DND-41 (cell line): Measurements from ENCODE around the gene NDC80.

ENCODE experiments used
- ATAC-seq: fragments of 200-7000 bp; cut with Tn5 transposase; 3 replicates; pipeline ENCODE4 v1.9.1; 2021; ENCODE audit warnings: low read depth; ENCODE audit not compliant: insufficient read depth
- DNase-seq: peaks from one replicate; pipeline ENCODE4 v3.0.0-alpha.2; 2020
- H2AFZ ChIP-seq: 2 replicates; pipeline ENCODE4 v1.6.0; 2012; ENCODE audit warnings: low read depth, low read length
- H3K27ac ChIP-seq: 2 replicates; pipeline ENCODE4 v1.5.1; 2012; ENCODE audit warnings: low read length, inconsistent platforms
- H3K27me3 ChIP-seq: fragments of 200-600 bp; sonication (generic); 2 replicates; pipeline ENCODE4 v1.6.0; 2012; ENCODE audit warnings: low read length, mild to moderate bottlenecking, inconsistent platforms; ENCODE audit not compliant: insufficient read depth, poor library complexity
- H3K36me3 ChIP-seq: 2 replicates; pipeline ENCODE4 v1.5.1; 2012; ENCODE audit warnings: low read length, inconsistent platforms; ENCODE audit not compliant: insufficient read depth
- H3K4me1 ChIP-seq: 2 replicates; pipeline ENCODE4 v1.5.1; 2012; ENCODE audit warnings: mild to moderate bottlenecking, low read length; ENCODE audit not compliant: insufficient read depth
- H3K4me2 ChIP-seq: 2 replicates; pipeline ENCODE4 v1.6.0; 2012; ENCODE audit warnings: mild to moderate bottlenecking, moderate library complexity, low read length, inconsistent platforms; ENCODE audit not compliant: insufficient read depth
- H3K4me3 ChIP-seq, 2 experiments: fragments of 200-600 bp in 1 of 2; shearing (Covaris generic) in 1 of 2; 2 replicates each; pipeline ENCODE4 v1.5.1; 2012 to 2016; ENCODE audit warnings: inconsistent platforms in 2 of 2, low read length in 2 of 2, mild to moderate bottlenecking in 2 of 2, low read depth in 1 of 2, moderate library complexity in 1 of 2
- H3K79me2 ChIP-seq: 2 replicates; pipeline ENCODE4 v1.6.0; 2012; ENCODE audit warnings: low read length, inconsistent platforms; ENCODE audit not compliant: insufficient read depth
- H3K9ac ChIP-seq: 2 replicates; pipeline ENCODE4 v1.6.0; 2012; ENCODE audit warnings: low read depth, mild to moderate bottlenecking, inconsistent platforms, low read length, moderate library complexity
- H3K9me3 ChIP-seq: 2 replicates; pipeline ENCODE4 v1.5.1; 2012; ENCODE audit warnings: low read length, moderate library complexity, mild to moderate bottlenecking, inconsistent platforms; ENCODE audit not compliant: insufficient read depth, severe bottlenecking
- H4K20me1 ChIP-seq: 2 replicates; pipeline ENCODE4 v1.6.0; 2012; ENCODE audit warnings: low read length; ENCODE audit not compliant: insufficient read depth
- EZH2 ChIP-seq: IDR thresholded peaks from 3 replicates; pipeline ENCODE4 v1.6.1; 2012; ENCODE audit warnings: borderline replicate concordance, low read depth, mild to moderate bottlenecking, moderate library complexity, low read length, inconsistent platforms; ENCODE audit not compliant: severe bottlenecking
- TF ChIP-seq, protein P1 (sequence below): IDR thresholded peaks from 2 replicates; pipeline ENCODE4 v1.5.1; 2012; ENCODE audit warnings: borderline replicate concordance, low read length, moderate library complexity, mild to moderate bottlenecking; ENCODE audit not compliant: poor library complexity, severe bottlenecking; ENCODE audit errors: extremely low read depth

NDC80 gene

GRCh38 chr18:2551425-2551824 is 19.9 kb upstream of the NDC80 start:
- Histone ChIP-seq H3K36me3 (peaks cover 12% of the 10 kb centered on the region), H4K20me1 (no peaks in the 10 kb centered on the region), H3K27ac (no peak overlapping the region), H3K9me3 (no peaks in the 10 kb centered on the region), H3K4me2 (no peak overlapping the region), H3K27me3 (no peaks in the 10 kb centered on the region), H3K4me1 (no peaks in the 10 kb centered on the region), H3K9ac (no peak overlapping the region), H3K79me2 (no peaks in the 10 kb centered on the region), H3K4me3 (no peak overlapping the region), H2AFZ (no peak overlapping the region)
- DNase-seq (no peak), ATAC-seq (no peak)
- no peak for TF ChIP-seq EZH2
- TF ChIP-seq, protein P1, sequence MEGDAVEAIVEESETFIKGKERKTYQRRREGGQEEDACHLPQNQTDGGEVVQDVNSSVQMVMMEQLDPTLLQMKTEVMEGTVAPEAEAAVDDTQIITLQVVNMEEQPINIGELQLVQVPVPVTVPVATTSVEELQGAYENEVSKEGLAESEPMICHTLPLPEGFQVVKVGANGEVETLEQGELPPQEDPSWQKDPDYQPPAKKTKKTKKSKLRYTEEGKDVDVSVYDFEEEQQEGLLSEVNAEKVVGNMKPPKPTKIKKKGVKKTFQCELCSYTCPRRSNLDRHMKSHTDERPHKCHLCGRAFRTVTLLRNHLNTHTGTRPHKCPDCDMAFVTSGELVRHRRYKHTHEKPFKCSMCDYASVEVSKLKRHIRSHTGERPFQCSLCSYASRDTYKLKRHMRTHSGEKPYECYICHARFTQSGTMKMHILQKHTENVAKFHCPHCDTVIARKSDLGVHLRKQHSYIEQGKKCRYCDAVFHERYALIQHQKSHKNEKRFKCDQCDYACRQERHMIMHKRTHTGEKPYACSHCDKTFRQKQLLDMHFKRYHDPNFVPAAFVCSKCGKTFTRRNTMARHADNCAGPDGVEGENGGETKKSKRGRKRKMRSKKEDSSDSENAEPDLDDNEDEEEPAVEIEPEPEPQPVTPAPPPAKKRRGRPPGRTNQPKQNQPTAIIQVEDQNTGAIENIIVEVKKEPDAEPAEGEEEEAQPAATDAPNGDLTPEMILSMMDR, result no peak

DNA sequence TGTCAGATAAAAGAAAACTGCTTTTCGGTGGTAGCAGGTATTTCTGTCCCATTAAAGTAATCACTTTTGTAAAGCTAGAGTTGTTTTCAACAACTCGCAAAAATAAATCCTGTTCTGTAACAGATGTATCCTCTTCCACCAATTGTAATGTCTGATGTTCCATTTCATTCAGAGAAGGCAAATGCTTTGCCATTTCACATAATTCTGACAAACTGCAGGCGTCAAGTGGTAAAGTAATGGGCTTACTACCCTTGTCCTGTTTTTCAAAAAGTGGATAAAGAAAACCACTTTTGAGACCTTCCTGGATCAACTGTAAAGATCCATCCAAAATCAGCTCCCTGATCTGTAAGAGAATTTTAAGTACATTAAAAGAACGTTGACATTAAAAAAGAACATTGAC is 16.7 kb upstream of the NDC80 start:
- H3K27ac ChIP-seq, result no peak overlapping the region
- DNase-seq, result no peak
- no peaks in the 10 kb centered on the region for H3K9me3 ChIP-seq
- no peak overlapping the region for H3K4me2 ChIP-seq
- ATAC-seq, result no peak
- no peak overlapping the region for H3K9ac ChIP-seq
- H3K27me3 ChIP-seq, result no peaks in the 10 kb centered on the region
- H2AFZ ChIP-seq, result no peak overlapping the region
- TF ChIP-seq, protein P1, result no peak
- TF ChIP-seq EZH2, result no peak
- no peaks in the 10 kb centered on the region for H3K4me1 ChIP-seq
- peaks cover 7% of the 10 kb centered on the region for H3K36me3 ChIP-seq
- H3K4me3 ChIP-seq, result no peak overlapping the region
- H3K79me2 ChIP-seq, result no peaks in the 10 kb centered on the region
- no peaks in the 10 kb centered on the region for H4K20me1 ChIP-seq

DNA sequence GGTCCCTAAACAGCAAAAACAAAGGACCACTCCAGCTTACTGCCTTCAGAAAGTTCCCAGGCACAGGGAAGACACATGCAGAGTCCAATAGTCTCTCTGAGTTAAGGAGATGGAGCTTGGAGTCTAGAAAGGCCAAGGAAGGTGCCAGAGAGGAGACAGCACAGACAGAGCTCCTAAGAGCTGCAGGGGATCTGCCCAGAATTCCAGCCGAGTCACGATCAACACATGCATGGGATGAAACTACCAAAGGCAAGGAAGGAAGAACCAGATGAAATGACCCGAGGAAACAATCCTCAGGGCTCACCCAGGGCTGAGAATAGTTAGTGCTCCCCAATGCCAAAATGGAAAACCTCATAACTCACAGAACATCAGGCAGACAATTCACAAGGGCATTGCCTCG is 15.5 kb upstream of the NDC80 start:
- Histone ChIP-seq H3K27me3 (no peaks in the 10 kb centered on the region), H3K9ac (no peak overlapping the region), H2AFZ (no peak overlapping the region), H3K4me3 (no peak overlapping the region), H3K9me3 (no peaks in the 10 kb centered on the region), H3K4me1 (no peaks in the 10 kb centered on the region), H3K27ac (no peak overlapping the region), H3K79me2 (no peaks in the 10 kb centered on the region), H3K36me3 (peaks cover 9% of the 10 kb centered on the region), H4K20me1 (no peaks in the 10 kb centered on the region), H3K4me2 (no peak overlapping the region)
- TF ChIP-seq EZH2, result no peak
- TF ChIP-seq, protein P1, result no peak
- ATAC-seq (no peak), DNase-seq (no peak)

GRCh38 chr18:2557536-2557935 is 13.8 kb upstream of the NDC80 start:
- Histone ChIP-seq H3K9ac (no peak overlapping the region), H3K36me3 (peaks cover 24% of the 10 kb centered on the region), H3K4me3 (no peak overlapping the region), H3K27ac (no peak overlapping the region), H4K20me1 (no peaks in the 10 kb centered on the region), H3K4me2 (no peak overlapping the region), H2AFZ (no peak overlapping the region), H3K9me3 (no peaks in the 10 kb centered on the region), H3K79me2 (no peaks in the 10 kb centered on the region), H3K27me3 (no peaks in the 10 kb centered on the region), H3K4me1 (no peaks in the 10 kb centered on the region)
- DNase-seq (no peak), ATAC-seq (no peak; the same call in 2 of the 3 replicates)
- TF ChIP-seq, protein P1, result no peak
- TF ChIP-seq EZH2, result no peak
